Heart left ventricle (tissue), 16 donors: Measurements from ENCODE around the gene ABCF3. TPM values are rescaled to one million over a fixed set of nuclear protein-coding genes. Genes with fewer than 3 reads are reported as not detected.

Experiments used
- ATAC-seq, 4 donors: fragments of 200-7000 bp; cut with Tn5 transposase; one replicate each; pipeline ENCODE4 v1.9.1; 2020 to 2022; ENCODE audit warnings: moderate library complexity in 4 of 4, mild to moderate bottlenecking in 3 of 4, moderate number of reproducible peaks in 1 of 4
- DNase-seq, 5 donors: peaks; one replicate each; pipeline ENCODE4 v3.0.0-alpha.2; 2020
- H3K27ac ChIP-seq, 12 donors: fragments of 200-600 bp; sonication (generic) in 4 of 12; one replicate each; pipeline versions ENCODE4 v1.5.0 to v1.8.0; 2016 to 2022; ENCODE audit warnings: mild to moderate bottlenecking in 2 of 12
- H3K27me3 ChIP-seq, 9 donors: fragments of 200-600 bp; sonication (generic) in 2 of 9; one replicate each; pipeline versions ENCODE4 v1.5.1 to v1.8.0; 2016 to 2022; ENCODE audit warnings: mild to moderate bottlenecking in 3 of 9
- H3K36me3 ChIP-seq, 9 donors: fragments of 200-600 bp; sonication (generic) in 2 of 9; one replicate each; pipeline versions ENCODE4 v1.5.0 to v1.8.0; 2018 to 2022; ENCODE audit warnings: mild to moderate bottlenecking in 2 of 9
- H3K4me1 ChIP-seq, 12 donors: fragments of 200-600 bp; sonication (generic) in 4 of 12; one replicate each; pipeline versions ENCODE4 v1.5.0 to v1.8.0; 2016 to 2022; ENCODE audit warnings: mild to moderate bottlenecking in 3 of 12
- H3K4me3 ChIP-seq, 12 donors: fragments of 200-600 bp; sonication (generic) in 4 of 12; one replicate each; pipeline versions ENCODE4 v1.5.0 to v1.8.0; 2017 to 2022; ENCODE audit warnings: mild to moderate bottlenecking in 9 of 12, moderate library complexity in 4 of 12
- H3K9me3 ChIP-seq, 12 donors: fragments of 200-600 bp; sonication (generic) in 4 of 12; one replicate each; pipeline versions ENCODE4 v1.5.0 to v1.8.0; 2016 to 2022; ENCODE audit warnings: mild to moderate bottlenecking in 1 of 12
- CTCF ChIP-seq, 12 donors: fragments of 200-600 bp; sonication (generic) in 4 of 12; IDR thresholded peaks; one replicate each; pipeline versions ENCODE4 v1.5.0 to v1.8.0; 2018 to 2022; ENCODE audit warnings: antibody characterized with exemption in 12 of 12, mild to moderate bottlenecking in 5 of 12
- POLR2A ChIP-seq, 2 donors: fragments of 450-650 bp; IDR thresholded peaks; one replicate each; pipeline ENCODE4 v1.6.1; 2017; ENCODE audit warnings: antibody characterized with exemption in 2 of 2, mild to moderate bottlenecking in 2 of 2, moderate library complexity in 2 of 2
- WGBS, 4 donors: extraction: QIAGEN DNeasy Blood & Tissue Kit in 2 of 4; methylation state at CpG; one replicate each; pipeline versions ENCODE4 v1.1.5 to v1.1.7; 2013 to 2018; 5-methylcytosine and 5-hydroxymethylcytosine counted together
- intact Hi-C, 10 donors: fragments of 100-400 bp; cut with DNase I; formaldehyde crosslinking; loops; one replicate each; pipeline versions ENCODE4 v1.11.1 to v1.14.2; 2022
- polyA plus RNA-seq, 2 donors: library from polyadenylated mRNA; stranded (reverse); fragments of 200-250 nt; gene quantifications; one replicate each; pipeline ENCODE4 v1.2.3, GENCODE V29; 2013
- total RNA-seq, 9 donors: library from RNA; depleted of rRNA in 2 of 9; stranded (reverse); fragments of >200 nt in 2 of 9; fragmentation: NEBNext Ultra II Directional in 3 of 9; extraction: Animal tissue kit (Norgen Biotek cat#: 25700) in 3 of 9; gene quantifications; one replicate each; pipeline versions ENCODE4 v1.1.0 to v1.2.4, GENCODE V29; 2016 to 2023
- donor health status: ischemic (EF 13 %, LVEDD 7.1; RV severe dilation, severe dysfunction).
- donor health status: healthy with polysubstance abuse.
- donor health status: DM: no; HTN: yes; CAD: no.
- donor health status: DM: no; HTN: no; CAD: no.
- donor health status: ischemic (EF 25% LVEDD 6.9; RV normal size, moderate dysfunction).
- donor health status: ischemic (EF 25% LVEDD 5.7; RV mildly dilated, moderate dysfunction).
- donor health status: healthy.
- donor health status: DM: yes; HTN: yes; CAD: no.
- donor health status: ischemic (EF 35%, LVEDD 5.7; RV mildly dilated, moderate dysfunction).
- donor health status: nonischemic (EF 11% LVEDD 7.7; RV severe dilation, severe dysfunction).
- donor health status: DM: yes; HTN: yes; CAD: no.
- donor health status: PGD.
- donor health status: ischemic (EF 29% LVEDD 5.4; RV normal size, mild dysfunction).
- donor health status: nonischemic (EF 23%, LVEDD 6.1; RV moderate dilation, normal function).

The ABCF3 gene
- total and polyA plus RNA-seq, 11 donors = 58.2 to 81.9 (median 69.2) TPM

- H3K4me1 ChIP-seq = peaks cover 0 to 22% (median 12%) of the 10 kb centered on the region in 12 donors
- H3K27me3 ChIP-seq = peaks cover 20 to 63% (median 32%) of the 10 kb centered on the region in 9 donors
- H3K9me3 ChIP-seq = no peaks in the 10 kb centered on the region
- 54 to 64% (median 55%) methylated on average over 2 of the region's 2 CpGs for WGBS, 4 donors
- H3K36me3 ChIP-seq = no peaks in the 10 kb centered on the region
- DNase-seq (no peak), ATAC-seq (peak in 1 of 4 donors; percentile 34)
- TF ChIP-seq POLR2A (IDR thresholded peaks at IDR 0.05) (no peak), CTCF (IDR thresholded peaks at IDR 0.05) (peak; percentile 53 to 81 (median 66))
- no peak overlapping the region for H3K27ac ChIP-seq
- intact Hi-C loops = loop anchor here in 1 of 10 donors (2.0 kb wide), 1 partner anchor 21 kb away; the partner anchor contains the start of genes ALG3 and EEF1AKMT4
- H3K4me3 ChIP-seq = no peak overlapping the region
Measured at GRCh38 chr3:184227481-184227935, 41.5 kb downstream of the ABCF3 start.

GRCh38 chr3:184228376-184229137 is 42.6 kb downstream of the ABCF3 start:
- intact Hi-C loops = no loop called here

GRCh38 chr3:184229394-184230080 is 43.5 kb downstream of the ABCF3 start, which contains the start of gene VWA5B2:
VWA5B2 (plus strand) TSS chr3:184229585; CDS start chr3:184230529, 944 bp downstream.
- intact Hi-C loops = no loop called here
- Histone ChIP-seq H3K27me3 (peaks cover 20 to 69% (median 32%) of the 10 kb centered on the region in 9 donors), H3K4me3 (peak within 1 kb of the TSS; percentile 19 to 67 (median 54)), H3K27ac (no peak within 1 kb of the TSS), H3K9me3 (no peaks in the 10 kb centered on the region), H3K4me1 (peaks cover 0 to 22% (median 12%) of the 10 kb centered on the region in 12 donors), H3K36me3 (no peaks in the 10 kb centered on the region)
- TF ChIP-seq CTCF (IDR thresholded peaks at IDR 0.05) = peak in 8 of 12 donors; percentile 8 to 38 (median 17)
- TF ChIP-seq POLR2A (IDR thresholded peaks at IDR 0.05) = no peak
- WGBS, 4 donors = 0 to 3% (median 1%) methylated on average over 23 to 66 of the region's 66 CpGs
- ATAC-seq (peak in 3 of 4 donors; percentile 85 to 92 (median 86)), DNase-seq (peak; percentile 53 to 83 (median 59))

More at GRCh38 chr3:184228376-184229137, 42.6 kb downstream of the ABCF3 start:
- H3K4me1 ChIP-seq = peaks cover 0 to 22% (median 12%) of the 10 kb centered on the region in 12 donors
- H3K4me3 ChIP-seq = peak overlapping the region in 8 of 12 donors; percentile 19 to 64 (median 54)
- TF ChIP-seq POLR2A (IDR thresholded peaks at IDR 0.05) (no peak), CTCF (IDR thresholded peaks at IDR 0.05) (no peak)
- H3K27me3 ChIP-seq = peaks cover 20 to 69% (median 32%) of the 10 kb centered on the region in 9 donors
- DNase-seq = no peak
- H3K36me3 ChIP-seq = no peaks in the 10 kb centered on the region
- no peaks in the 10 kb centered on the region for H3K9me3 ChIP-seq
- ATAC-seq = no peak
- H3K27ac ChIP-seq = no peak overlapping the region
- 29 to 49% (median 35%) methylated on average over 10 to 12 of the region's 12 CpGs for WGBS, 4 donors
